Central memory CD8-positive, alpha-beta T cell (primary cell): ENCODE measurements around the gene KCNT1.

ENCODE experiments used
- ATAC-seq: fragments of 150-1000 bp; cut with Tn5 transposase; replicated peaks from 2 replicates; pipeline ENCODE4 v1.10.0; 2022; ENCODE audit warnings: mild to moderate bottlenecking, moderate FRiP score, moderate number of reproducible peaks; ENCODE audit not compliant: poor library complexity, severe bottlenecking; ENCODE audit errors: extremely low read depth
- DNase-seq, 2 donors: peaks; one replicate each; pipeline ENCODE4 v3.0.0; 2021; ENCODE audit warnings: low spot score in 2 of 2
- H3K27ac Mint-ChIP-seq: one replicate; pipeline ENCODE4 v1.8.0; 2022; ENCODE audit warnings: low read depth, mild to moderate bottlenecking, moderate library complexity, mixed read lengths
- H3K27me3 Mint-ChIP-seq: one replicate; pipeline ENCODE4 v1.8.0; 2022; ENCODE audit warnings: mixed read lengths
- H3K36me3 Mint-ChIP-seq: one replicate; pipeline ENCODE4 v1.8.0; 2022; ENCODE audit warnings: mild to moderate bottlenecking, moderate library complexity, mixed read lengths; ENCODE audit not compliant: insufficient read depth
- H3K4me1 Mint-ChIP-seq: one replicate; pipeline ENCODE4 v1.8.0; 2022; ENCODE audit warnings: mixed read lengths
- H3K4me3 Mint-ChIP-seq: one replicate; pipeline ENCODE4 v1.8.0; 2022; ENCODE audit warnings: mild to moderate bottlenecking, moderate library complexity, mixed read lengths
- H3K9me3 Mint-ChIP-seq: one replicate; pipeline ENCODE4 v1.8.0; 2022; ENCODE audit warnings: mixed read lengths

Gene KCNT1

GRCh38 chr9:135724186-135724787 lies 22.3 kb downstream of the KCNT1 start:
- Mint-ChIP-seq H3K36me3 (peaks cover 3% of the 10 kb centered on the region), H3K9me3 (no peaks in the 10 kb centered on the region), H3K27ac (no peak overlapping the region), H3K27me3 (peaks cover 17% of the 10 kb centered on the region), H3K4me3 (no peak overlapping the region), H3K4me1 (no peaks in the 10 kb centered on the region)
- DNase-seq (no peak), ATAC-seq (no peak)

- H3K4me1 Mint-ChIP-seq = no peaks in the 10 kb centered on the region
- ATAC-seq = no peak
- peaks cover 3% of the 10 kb centered on the region for H3K36me3 Mint-ChIP-seq
- no peak for DNase-seq
- no peak overlapping the region for H3K27ac Mint-ChIP-seq
- peaks cover 2% of the 10 kb centered on the region for H3K9me3 Mint-ChIP-seq
- H3K27me3 Mint-ChIP-seq = peaks cover 29% of the 10 kb centered on the region
- H3K4me3 Mint-ChIP-seq = no peak overlapping the region
These were observed 24.3 kb downstream of the KCNT1 start for GRCh38 chr9:135726138-135726853.

- no peak for DNase-seq
- H3K4me1 Mint-ChIP-seq = no peaks in the 10 kb centered on the region
- H3K4me3 Mint-ChIP-seq = no peak overlapping the region
- peaks cover 29% of the 10 kb centered on the region for H3K27me3 Mint-ChIP-seq
- H3K27ac Mint-ChIP-seq = no peak overlapping the region
- H3K36me3 Mint-ChIP-seq = peaks cover 3% of the 10 kb centered on the region
- peaks cover 6% of the 10 kb centered on the region for H3K9me3 Mint-ChIP-seq
- ATAC-seq = no peak
These were observed 25.4 kb downstream of the KCNT1 start for GRCh38 chr9:135727257-135727875.

GRCh38 chr9:135728436-135729110 lies 26.6 kb downstream of the KCNT1 start:
- H3K4me1 Mint-ChIP-seq = no peaks in the 10 kb centered on the region
- ATAC-seq = no peak
- H3K27ac Mint-ChIP-seq = no peak overlapping the region
- DNase-seq = no peak
- H3K4me3 Mint-ChIP-seq = no peak overlapping the region
- peaks cover 29% of the 10 kb centered on the region for H3K27me3 Mint-ChIP-seq
- H3K36me3 Mint-ChIP-seq = peaks cover 5% of the 10 kb centered on the region
- H3K9me3 Mint-ChIP-seq = peaks cover 6% of the 10 kb centered on the region

GRCh38 chr9:135729480-135729879 lies 27.5 kb downstream of the KCNT1 start:
- Mint-ChIP-seq H3K9me3 (peaks cover 6% of the 10 kb centered on the region), H3K4me3 (no peak overlapping the region), H3K36me3 (peaks cover 5% of the 10 kb centered on the region), H3K4me1 (no peaks in the 10 kb centered on the region), H3K27me3 (peaks cover 29% of the 10 kb centered on the region), H3K27ac (no peak overlapping the region)
- ATAC-seq (no peak), DNase-seq (no peak)

- ATAC-seq = no peak
- Mint-ChIP-seq H3K4me1 (no peaks in the 10 kb centered on the region), H3K36me3 (peaks cover 5% of the 10 kb centered on the region), H3K27ac (no peak overlapping the region), H3K9me3 (peaks cover 6% of the 10 kb centered on the region), H3K4me3 (no peak overlapping the region), H3K27me3 (peaks cover 29% of the 10 kb centered on the region)
- DNase-seq = no peak
These were observed 29.5 kb downstream of the KCNT1 start for GRCh38 chr9:135731454-135731853.

GRCh38 chr9:135732569-135733257 lies 30.7 kb downstream of the KCNT1 start:
- Mint-ChIP-seq H3K9me3 (peaks cover 6% of the 10 kb centered on the region), H3K4me3 (no peak overlapping the region), H3K27ac (no peak overlapping the region), H3K36me3 (peaks cover 5% of the 10 kb centered on the region), H3K4me1 (no peaks in the 10 kb centered on the region), H3K27me3 (peaks cover 34% of the 10 kb centered on the region)
- DNase-seq (no peak), ATAC-seq (no peak)

GRCh38 chr9:135734616-135735144 lies 32.7 kb downstream of the KCNT1 start:
- Mint-ChIP-seq H3K27me3 (peaks cover 29% of the 10 kb centered on the region), H3K4me3 (no peak overlapping the region), H3K9me3 (peaks cover 6% of the 10 kb centered on the region), H3K36me3 (peaks cover 5% of the 10 kb centered on the region), H3K4me1 (no peaks in the 10 kb centered on the region), H3K27ac (no peak overlapping the region)
- DNase-seq (no peak), ATAC-seq (no peak)

GRCh38 chr9:135736272-135736978 lies 34.4 kb downstream of the KCNT1 start:
- DNase-seq (no peak), ATAC-seq (no peak)
- Mint-ChIP-seq H3K4me1 (no peaks in the 10 kb centered on the region), H3K4me3 (no peak overlapping the region), H3K9me3 (peaks cover 3% of the 10 kb centered on the region), H3K27ac (no peak overlapping the region), H3K36me3 (peaks cover 5% of the 10 kb centered on the region), H3K27me3 (peaks cover 27% of the 10 kb centered on the region)

- Mint-ChIP-seq H3K4me3 (no peak overlapping the region), H3K27ac (no peak overlapping the region), H3K36me3 (peaks cover 5% of the 10 kb centered on the region), H3K9me3 (no peaks in the 10 kb centered on the region), H3K4me1 (no peaks in the 10 kb centered on the region), H3K27me3 (peaks cover 27% of the 10 kb centered on the region)
- no peak for ATAC-seq
- DNase-seq = no peak
These were observed 35.2 kb downstream of the KCNT1 start for GRCh38 chr9:135736979-135737839.

GRCh38 chr9:135737840-135738521 lies 36.0 kb downstream of the KCNT1 start:
- ATAC-seq (no peak), DNase-seq (no peak)
- Mint-ChIP-seq H3K27me3 (peaks cover 27% of the 10 kb centered on the region), H3K36me3 (peaks cover 3% of the 10 kb centered on the region), H3K9me3 (no peaks in the 10 kb centered on the region), H3K4me1 (no peaks in the 10 kb centered on the region), H3K27ac (no peak overlapping the region), H3K4me3 (no peak overlapping the region)
